Stomach (tissue), 4 donors: ENCODE data around the gene GCSAML.

Source experiments
- EP300 ChIP-seq: sonication (generic); formaldehyde crosslinking; IDR thresholded peaks from one replicate; pipeline ENCODE4 v1.6.1; 2017; ENCODE audit warnings: antibody characterized with exemption
- POLR2A ChIP-seq, 4 donors: fragments of 450-650 bp; IDR thresholded peaks; one replicate each; pipeline ENCODE4 v1.6.1; 2016; ENCODE audit warnings: antibody characterized with exemption in 4 of 4, control low read depth in 2 of 4, mild to moderate bottlenecking in 1 of 4, moderate library complexity in 1 of 4
- POLR2AphosphoS5 ChIP-seq, 3 donors: sonication (generic); formaldehyde crosslinking; IDR thresholded peaks; one replicate each; pipeline ENCODE4 v1.6.1; 2016; ENCODE audit warnings: antibody characterized with exemption in 3 of 3
- TF ChIP-seq, protein P1 (sequence below), 7 experiments: fragments of 450-650 bp in 4 of 7; fragments of 200-600 bp in 3 of 7; sonication (generic) in 3 of 7; IDR thresholded peaks; one replicate each; pipeline ENCODE4 v1.5.1; 2016 to 2019; ENCODE audit warnings: antibody characterized with exemption in 7 of 7, control low read depth in 2 of 7, mild to moderate bottlenecking in 1 of 7

DNA sequence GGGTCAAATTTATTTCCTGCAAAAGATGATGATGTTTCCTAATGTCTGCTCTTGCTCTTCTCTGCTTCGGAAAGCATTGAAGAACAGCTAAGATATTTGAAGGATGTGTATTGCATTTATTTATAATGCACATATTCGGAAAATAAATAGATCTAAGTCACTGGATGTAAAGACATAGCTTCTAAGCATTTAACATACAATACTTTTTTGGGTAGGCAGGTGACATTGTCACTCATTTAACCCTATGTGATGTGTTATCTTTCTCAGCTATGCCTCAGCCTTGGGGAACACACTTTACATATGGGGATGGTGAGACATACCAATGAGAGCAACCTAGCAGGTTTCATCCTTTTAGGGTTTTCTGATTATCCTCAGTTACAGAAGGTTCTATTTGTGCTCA lies 39.1 kb downstream of the GCSAML start, which contains the start of gene OR2G2:
- TF ChIP-seq, protein P1, sequence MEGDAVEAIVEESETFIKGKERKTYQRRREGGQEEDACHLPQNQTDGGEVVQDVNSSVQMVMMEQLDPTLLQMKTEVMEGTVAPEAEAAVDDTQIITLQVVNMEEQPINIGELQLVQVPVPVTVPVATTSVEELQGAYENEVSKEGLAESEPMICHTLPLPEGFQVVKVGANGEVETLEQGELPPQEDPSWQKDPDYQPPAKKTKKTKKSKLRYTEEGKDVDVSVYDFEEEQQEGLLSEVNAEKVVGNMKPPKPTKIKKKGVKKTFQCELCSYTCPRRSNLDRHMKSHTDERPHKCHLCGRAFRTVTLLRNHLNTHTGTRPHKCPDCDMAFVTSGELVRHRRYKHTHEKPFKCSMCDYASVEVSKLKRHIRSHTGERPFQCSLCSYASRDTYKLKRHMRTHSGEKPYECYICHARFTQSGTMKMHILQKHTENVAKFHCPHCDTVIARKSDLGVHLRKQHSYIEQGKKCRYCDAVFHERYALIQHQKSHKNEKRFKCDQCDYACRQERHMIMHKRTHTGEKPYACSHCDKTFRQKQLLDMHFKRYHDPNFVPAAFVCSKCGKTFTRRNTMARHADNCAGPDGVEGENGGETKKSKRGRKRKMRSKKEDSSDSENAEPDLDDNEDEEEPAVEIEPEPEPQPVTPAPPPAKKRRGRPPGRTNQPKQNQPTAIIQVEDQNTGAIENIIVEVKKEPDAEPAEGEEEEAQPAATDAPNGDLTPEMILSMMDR (IDR thresholded peaks at IDR 0.05) = no peak
- TF ChIP-seq POLR2AphosphoS5 (IDR thresholded peaks at IDR 0.05) (no peak), POLR2A (IDR thresholded peaks at IDR 0.05) (no peak), EP300 (no peak)
